SHP77 treated with DMSO at 0.1 percent for 48 hours (cell line): Measurements from ENCODE around the gene TMEM178A.
A peak's percentile ranks its signal among the peaks of the same experiment; 100 is the strongest.

ENCODE experiments used
- DNase-seq: peaks from one replicate; lab custom pipeline; 2025; lab: John Stamatoyannopoulos, UW

Gene TMEM178A

DNA sequence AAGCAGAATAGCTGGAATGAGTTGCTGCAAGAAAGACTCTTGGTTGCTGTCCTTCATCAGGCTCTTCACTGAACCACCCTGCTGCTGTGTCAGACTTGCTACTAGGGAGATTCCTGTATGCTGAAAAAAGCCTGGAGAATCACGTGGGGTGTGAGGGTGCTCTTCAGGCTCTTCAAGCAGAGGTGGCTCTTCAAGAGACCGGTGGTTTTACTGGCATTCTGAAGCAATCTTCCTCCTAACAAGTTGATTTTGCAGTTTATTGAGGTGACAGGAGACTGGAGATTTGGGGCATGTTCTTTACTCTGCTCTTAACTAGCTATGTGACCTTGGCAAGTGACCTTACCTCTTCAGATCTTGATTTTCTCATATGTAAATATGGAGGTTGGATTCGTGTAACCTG is 14.1 kb downstream of the TMEM178A start:
- no peak for DNase-seq

GRCh38 chr2:39682066-39682692 is 16.5 kb downstream of the TMEM178A start:
- DNase-seq: no peak

DNA sequence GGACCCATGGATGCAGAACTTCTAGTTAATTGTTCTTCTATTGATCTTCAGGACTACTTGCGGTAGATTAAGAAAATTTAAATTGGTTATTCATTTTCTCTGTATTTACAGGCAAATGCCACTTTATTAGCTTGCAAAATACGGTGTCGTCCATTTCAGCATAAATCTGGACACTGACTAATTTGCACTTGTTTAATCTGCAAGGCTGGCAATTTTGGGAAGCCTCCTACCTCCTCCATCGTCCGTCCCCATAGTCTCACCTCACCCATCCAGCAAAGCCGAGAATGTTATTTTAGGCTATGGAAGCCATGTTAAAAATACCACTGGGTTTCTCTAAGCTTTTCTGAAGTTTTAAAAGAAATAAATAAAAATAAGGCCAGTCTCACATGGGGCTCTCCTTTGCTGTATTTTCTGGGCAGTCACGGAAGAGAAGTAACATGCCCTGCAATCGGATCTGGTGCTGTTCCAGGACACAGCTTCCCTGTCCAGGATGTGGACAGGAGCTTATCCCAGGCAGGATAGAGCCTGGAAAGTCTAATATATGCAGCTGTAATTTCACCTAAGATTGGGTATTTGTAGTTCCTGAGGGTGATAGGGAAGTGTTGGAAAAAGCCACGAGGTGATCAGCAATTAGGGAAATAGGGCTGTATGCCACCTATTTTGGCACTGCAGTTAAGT is 17.4 kb downstream of the TMEM178A start:
- no peak for DNase-seq

DNA sequence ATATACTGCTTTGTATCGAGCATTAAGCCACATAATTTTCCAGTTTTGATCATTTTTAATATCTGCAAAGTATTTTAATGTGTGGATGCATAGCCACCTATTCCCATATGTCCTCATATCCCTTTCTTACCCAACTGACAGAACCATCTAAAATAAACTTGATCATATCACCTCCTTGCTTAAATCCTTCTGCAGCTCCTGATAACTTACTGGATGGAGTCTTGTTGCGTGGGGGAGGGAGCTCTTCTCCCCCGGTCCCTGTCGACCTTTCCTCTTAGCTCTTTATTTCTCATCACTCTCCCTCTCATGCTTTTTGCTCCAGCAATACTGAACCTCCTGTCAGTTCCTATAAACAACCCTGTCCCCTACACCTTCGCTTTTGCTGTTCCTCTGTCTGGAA is 18.7 kb downstream of the TMEM178A start:
- no peak for DNase-seq

- no peak for DNase-seq
Measured at GRCh38 chr2:39685126-39685525, 19.4 kb downstream of the TMEM178A start.

DNA sequence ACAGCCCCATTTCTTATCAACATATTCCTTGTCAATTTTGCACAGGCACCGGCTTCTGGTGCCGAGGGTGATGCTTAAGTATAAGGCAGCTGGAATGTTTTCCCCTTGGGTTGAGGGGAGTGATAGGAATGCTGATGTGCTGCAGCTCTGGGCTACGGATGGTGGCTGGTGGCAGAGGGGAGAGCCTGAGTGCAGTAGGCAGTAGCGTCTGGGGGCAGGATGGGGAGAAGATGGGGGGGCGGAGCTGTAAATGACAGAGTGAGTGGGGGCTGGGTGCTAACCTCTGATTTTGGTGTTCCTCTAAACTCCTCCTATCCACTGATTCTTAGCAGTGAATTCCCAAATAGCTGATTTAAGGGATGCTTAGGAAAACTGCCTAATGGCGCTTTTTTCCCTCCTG is 20.7 kb downstream of the TMEM178A start:
- no peak for DNase-seq

- no peak for DNase-seq
Measured at GRCh38 chr2:39688181-39688580, 22.5 kb downstream of the TMEM178A start.

GRCh38 chr2:39689272-39689841 is 23.6 kb downstream of the TMEM178A start:
- no peak for DNase-seq

GRCh38 chr2:39689876-39690275 is 24.2 kb downstream of the TMEM178A start:
- DNase-seq: no peak

DNA sequence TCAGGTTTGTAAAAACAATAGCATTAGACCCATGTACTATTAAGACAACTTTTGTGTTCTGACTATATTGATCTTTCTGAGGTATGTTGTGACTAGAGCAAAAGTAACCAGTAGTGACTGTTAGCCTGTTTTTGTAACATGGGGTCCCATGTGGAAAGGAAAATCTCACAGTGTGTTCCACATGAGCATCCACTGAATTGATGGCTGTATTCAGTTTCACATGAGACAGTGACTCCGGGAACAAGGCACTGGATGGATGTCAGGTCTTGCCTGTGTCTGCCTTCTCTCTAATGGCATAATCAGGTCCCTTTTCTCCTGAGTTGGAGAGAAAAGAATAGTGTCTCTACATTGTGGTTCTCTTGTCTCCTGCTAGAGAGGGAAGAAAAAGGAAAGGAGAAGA is 27.5 kb downstream of the TMEM178A start:
- no peak for DNase-seq

DNA sequence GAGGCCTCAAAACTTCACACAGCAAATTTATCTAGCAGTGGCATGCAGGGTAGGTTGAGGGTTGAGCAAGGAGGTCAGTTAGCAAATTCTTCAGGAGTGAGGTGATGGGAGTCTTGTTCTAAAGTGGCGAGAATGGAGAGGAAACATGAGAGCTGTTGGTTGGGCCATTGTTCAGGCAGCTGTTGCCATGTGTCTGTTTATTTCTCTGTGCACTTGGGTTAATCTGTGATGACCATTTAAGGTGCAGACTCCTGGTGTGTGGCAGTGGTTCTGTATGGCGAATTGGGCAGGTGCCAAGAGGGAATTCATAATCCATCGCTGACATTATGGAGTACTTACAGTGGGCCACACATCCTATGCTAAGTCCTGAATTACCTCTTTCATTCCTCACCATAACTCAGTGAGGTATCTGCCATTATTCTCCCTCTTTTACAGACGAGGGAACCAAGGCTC is 30.4 kb downstream of the TMEM178A start:
- peak; percentile 21 for DNase-seq

GRCh38 chr2:39696838-39697237 is 31.1 kb downstream of the TMEM178A start:
- DNase-seq: no peak

GRCh38 chr2:39697454-39697853 is 31.7 kb downstream of the TMEM178A start:
- no peak for DNase-seq

DNA sequence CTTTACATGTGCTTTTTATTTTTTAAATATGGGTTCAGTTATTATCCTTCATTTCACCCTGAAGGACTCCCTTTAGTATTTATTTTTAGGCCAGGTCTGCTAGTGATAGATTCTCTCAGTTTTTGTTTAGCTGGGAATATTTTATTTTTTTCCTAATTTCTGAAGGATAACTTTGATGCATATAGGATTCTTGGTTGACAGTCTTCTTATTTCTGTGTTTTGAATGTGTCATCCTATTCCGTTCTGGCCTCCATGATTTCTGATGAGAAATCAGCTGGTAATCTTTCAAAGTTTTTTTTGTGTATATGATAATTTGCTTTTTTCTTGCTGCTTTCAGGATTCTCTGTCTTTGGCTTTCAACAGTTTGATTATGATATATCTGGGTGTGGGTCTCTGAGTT is 35.4 kb downstream of the TMEM178A start:
- no peak for DNase-seq

DNA sequence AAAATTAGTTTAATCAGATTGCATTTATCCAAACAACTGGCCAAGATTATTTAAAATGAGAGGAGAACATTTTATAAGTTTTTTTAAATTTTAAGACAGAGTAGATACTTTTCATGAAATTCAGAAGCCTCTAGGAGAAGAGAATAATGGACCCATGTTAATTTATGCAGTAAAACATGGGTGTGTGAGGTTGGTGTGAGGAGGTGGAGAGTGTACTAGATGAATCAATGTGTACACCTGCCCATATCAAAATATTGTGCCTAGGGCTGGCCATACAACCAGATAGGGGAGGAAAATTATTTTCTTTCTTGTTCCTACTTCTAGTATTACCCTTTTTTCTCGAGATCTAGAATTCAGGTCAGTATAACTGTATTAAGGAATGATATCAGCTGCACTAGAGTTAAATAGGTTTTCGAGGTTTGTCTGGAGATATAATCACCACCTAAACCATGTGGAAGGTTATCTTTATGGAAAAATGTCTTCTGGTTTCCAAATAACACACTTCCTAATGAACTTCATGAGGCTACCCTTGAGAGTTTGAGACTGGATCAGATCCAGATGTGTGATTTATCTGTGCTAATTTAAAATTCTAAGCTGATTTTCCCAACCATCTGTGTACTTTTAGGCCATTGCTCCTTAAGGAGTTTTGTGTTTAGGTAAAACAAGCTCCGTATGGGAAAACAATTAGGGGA is 37.6 kb downstream of the TMEM178A start:
- no peak for DNase-seq

DNA sequence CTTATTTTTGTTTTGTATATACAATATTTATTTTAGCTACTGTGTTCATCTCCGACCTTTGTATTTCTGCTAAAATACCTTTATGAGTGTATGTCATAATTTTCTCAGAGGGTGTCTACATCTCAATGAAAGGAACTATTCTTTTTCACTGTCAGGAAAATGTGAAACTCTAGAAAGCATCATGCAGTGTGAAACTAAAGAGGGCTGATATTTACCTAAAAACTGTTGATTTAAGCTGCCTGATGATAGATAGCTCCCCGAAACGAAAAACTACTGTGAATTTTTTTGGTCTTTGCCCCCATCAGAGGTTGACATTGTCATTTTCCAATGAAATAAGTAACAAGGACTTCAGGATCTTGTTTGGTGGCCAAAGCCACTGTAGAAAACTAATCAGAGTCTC is 38.8 kb downstream of the TMEM178A start:
- DNase-seq: no peak

DNA sequence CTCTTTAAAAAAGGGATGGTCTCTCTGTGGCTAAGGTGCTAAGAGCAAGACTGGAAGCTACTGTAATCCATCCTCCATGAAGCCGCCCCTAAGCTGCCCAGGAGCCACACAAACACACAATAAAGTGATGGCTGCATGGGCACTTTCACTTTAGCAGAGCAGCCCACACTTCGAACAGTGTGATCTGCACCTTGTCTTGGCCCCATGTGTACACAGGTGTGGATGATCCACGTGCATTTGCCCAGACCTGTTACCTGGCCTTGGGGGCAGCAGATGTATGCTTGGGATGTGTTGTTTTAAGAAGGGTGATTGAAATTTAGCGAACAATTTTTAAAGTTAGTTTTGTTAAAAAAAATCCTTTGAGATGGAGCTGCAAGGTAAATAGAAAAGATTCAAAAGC is 39.9 kb downstream of the TMEM178A start:
- DNase-seq: no peak

- DNase-seq: no peak
Measured at GRCh38 chr2:39706312-39706711, 40.6 kb downstream of the TMEM178A start.

DNA sequence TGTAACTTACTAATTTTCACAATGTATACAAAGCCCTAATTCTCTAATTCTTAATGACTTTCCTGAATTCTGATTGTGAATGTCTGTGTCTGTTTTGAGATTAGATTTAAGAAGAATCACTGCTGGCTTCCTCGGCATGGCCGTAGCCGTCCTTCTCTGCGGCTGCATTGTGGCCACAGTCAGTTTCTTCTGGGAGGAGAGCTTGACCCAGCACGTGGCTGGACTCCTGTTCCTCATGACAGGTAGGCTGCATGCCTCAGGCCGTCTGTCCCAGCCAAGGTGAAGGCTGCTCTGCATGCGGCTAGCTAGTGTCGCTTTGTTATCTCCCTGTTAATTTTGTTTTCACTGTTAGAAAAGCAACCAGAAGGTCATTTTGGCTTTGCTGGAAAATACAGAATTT is 41.2 kb downstream of the TMEM178A start:
- no peak for DNase-seq

DNA sequence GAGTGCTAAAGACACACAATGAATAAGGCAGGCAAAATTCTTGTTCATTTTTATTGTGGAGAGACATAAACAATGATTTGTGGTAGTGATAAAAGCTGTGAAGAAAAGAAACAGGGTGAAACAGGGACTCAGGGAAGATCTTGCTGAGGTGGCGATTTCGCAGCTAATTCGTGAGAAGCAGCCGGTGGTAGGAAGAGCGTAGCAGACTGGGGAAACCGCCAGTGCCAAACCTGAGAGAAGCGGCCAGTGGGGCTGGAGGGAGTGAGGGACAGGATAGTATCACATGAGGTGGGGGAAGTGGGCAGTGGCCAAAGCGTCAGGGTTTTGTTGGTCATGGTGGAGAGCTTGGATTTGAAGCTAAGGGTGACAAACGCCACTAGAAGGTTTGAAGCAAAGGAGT is 42.3 kb downstream of the TMEM178A start:
- no peak for DNase-seq

- DNase-seq: no peak
Measured at GRCh38 chr2:39710807-39711206, 45.1 kb downstream of the TMEM178A start.

DNA sequence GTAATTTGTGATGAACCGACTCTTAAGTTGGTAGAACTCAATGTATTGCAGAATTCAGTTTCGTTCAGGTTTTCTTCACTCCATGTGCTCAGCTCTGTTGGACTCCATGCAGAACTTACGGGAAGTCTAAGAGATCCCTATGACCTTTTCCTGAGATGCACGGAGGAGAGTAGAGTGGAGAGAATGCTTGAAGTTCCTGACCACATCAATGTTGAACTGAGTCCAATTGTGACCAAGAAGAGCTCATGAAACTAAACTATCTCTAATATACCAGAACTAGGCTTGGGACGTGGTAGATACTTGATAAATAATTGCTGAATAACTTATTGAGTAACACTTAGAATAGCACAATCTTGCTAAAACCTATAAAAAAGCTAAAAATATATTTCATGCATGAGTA is 47.2 kb downstream of the TMEM178A start:
- DNase-seq: no peak

- no peak for DNase-seq
Measured at GRCh38 chr2:39715095-39715494, 49.4 kb downstream of the TMEM178A start.
